Measurements from ENCODE around the gene CD2AP. TPM values are rescaled to one million over a fixed set of nuclear protein-coding genes. Genes with fewer than 3 reads are reported as not detected.

CD2AP gene
- total and polyA plus RNA-seq, 9 of the 15 experiments (the other 6 are each of a cell fraction or from before 2014, with no cell fraction given): 9.4 to 69.7 (median 38.7) TPM

DNA sequence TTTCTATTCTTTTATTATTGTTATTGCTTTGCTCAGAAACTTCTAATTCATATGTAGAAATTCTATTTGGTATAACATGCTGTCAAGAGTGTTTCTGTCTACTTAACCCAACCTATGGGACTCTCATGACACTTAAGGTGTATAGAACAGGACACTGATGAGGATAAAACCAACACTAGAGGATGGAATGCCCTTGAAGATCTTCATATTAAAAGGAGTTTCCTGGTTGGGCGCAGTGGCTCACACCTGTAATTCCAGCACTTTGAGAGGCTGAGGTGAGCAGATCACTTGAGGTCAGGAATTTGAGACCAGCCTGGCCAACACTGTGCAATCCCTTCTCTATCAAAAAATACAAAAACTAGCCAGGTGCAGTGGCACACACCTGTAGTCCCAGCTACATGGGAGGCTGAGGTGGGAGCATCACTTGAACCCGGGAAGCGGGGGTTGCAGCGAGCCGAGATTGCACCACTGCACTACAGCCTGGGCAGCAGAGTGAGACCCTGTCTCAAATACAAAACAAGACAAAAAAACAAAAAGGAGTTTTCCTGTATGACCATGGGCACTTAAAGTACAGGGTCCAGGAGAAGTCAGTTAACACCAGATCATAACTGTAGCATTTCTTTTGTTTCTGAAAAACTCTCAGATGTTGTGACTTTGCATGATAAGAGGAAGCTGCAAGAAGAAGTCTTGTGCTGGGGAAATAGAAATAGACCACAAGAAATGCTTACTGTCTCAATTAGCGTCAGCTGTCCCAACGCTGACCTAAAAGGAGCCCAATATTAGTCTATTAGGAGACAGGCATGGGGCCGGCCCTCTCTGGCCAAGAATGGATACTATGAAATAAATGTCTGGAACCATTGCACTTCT lies 38.9 kb upstream of the CD2AP start:
- no peaks in the 10 kb centered on the region for H3K9me1 ChIP-seq (ENCODE audit: control insufficient read depth, insufficient read depth, low read length)
- H3K9ac ChIP-seq (ENCODE audit: insufficient read depth in 1 of 2, low read depth in 2 of 2, low read length in 2 of 2): no peak overlapping the region
- no peak overlapping the region for H3K4me2 ChIP-seq (ENCODE audit: insufficient read depth, low read length)
- no peaks in the 10 kb centered on the region for H3K36me3 ChIP-seq (ENCODE audit: control insufficient read depth, insufficient read depth, low read length)
- peak; percentile 13 for ATAC-seq
- intact Hi-C loops (cut with micrococcal nuclease): no loop called here
- BruUV-seq (replicated peaks): no TSS peak
- H3K4me1 ChIP-seq (replicated peaks in 1 of 2; ENCODE audit: control insufficient read depth in 2 of 2, insufficient read depth in 2 of 2, low read length in 2 of 2): peaks cover 0 to 12% of the 10 kb centered on the region in 2 experiments; a peak in 4 of 5 replicates
- FAIRE-seq: no peak
- no peaks in the 10 kb centered on the region for H3K27me3 ChIP-seq (ENCODE audit: control insufficient read depth in 2 of 2, insufficient read depth in 2 of 2, low read length in 2 of 2)
- no peaks in the 10 kb centered on the region for H3K9me3 ChIP-seq (replicated peaks; ENCODE audit: control insufficient read depth, insufficient read depth, low read depth, low read length)
- no peaks in the 10 kb centered on the region for H4K20me1 ChIP-seq (replicated peaks; ENCODE audit: control insufficient read depth, insufficient read depth, low read length)
- DNase-seq (ENCODE audit: extremely low read depth in 1 of 4, low spot score in 3 of 4): no peak
- no peak overlapping the region for H2AFZ ChIP-seq (ENCODE audit: low read depth, low read length)
- ChIA-PET POLR2A (interaction anchor here (0.7 to 2.2 kb wide), 3 partner anchors 10 to 39 kb away, joined by 3 to 6 read pairs (median 3); partner anchors contain the start of gene CD2AP), CTCF (ENCODE audit: low intra/inter-chr PET ratio) (no interaction called here)
- WGBS (ENCODE audit: insufficient coverage, low coverage, missing lambda C conversion rate): 78% methylated on average over 8 of the region's 8 CpGs
- TF ChIP-seq ZNF699 (CRISPR knock-in tag; IDR thresholded peaks at IDR 0.05; ENCODE audit: insufficient replicate concordance): no peak
- TF ChIP-seq ZBTB8A (IDR thresholded peaks at IDR 0.05; ENCODE audit: partially characterized antibody): no peak
- 0 out of 2 replicates have a peak, but pooled peaks have one; percentile 15 for TF ChIP-seq ZNF121 (CRISPR knock-in tag; conservative IDR thresholded peaks at IDR 0.05)
- H3K27ac ChIP-seq (ENCODE audit: extremely low read depth, low read depth, low read length): no peak overlapping the region
- in situ Hi-C loops (cut with MboI): no loop called here
- H3K79me2 ChIP-seq (ENCODE audit: control insufficient read depth, insufficient read depth, low read length): no peaks in the 10 kb centered on the region
- no peak overlapping the region for H3K4me3 ChIP-seq

DNA sequence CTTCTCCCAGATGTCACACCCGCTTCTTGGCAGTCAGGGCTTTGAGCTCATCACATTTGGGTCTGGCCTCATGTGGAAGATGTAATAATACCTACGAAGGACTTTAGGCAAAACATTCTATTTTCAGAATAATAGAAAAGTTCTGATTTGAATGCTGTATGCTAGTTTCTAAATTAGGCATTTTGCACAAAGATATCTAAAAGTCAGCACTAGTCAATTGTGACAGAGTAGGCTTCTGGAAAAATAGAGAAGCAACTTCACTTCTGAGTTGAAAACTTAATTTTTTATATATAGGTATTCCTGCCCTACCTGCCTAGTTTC lies 38.3 kb upstream of the CD2AP start:
- Histone ChIP-seq H3K4me3 (no peak overlapping the region), H3K9me3 (replicated peaks; ENCODE audit: control insufficient read depth, insufficient read depth, low read depth, low read length) (no peaks in the 10 kb centered on the region), H3K4me1 (replicated peaks in 1 of 2; ENCODE audit: control insufficient read depth in 2 of 2, insufficient read depth in 2 of 2, low read length in 2 of 2) (peaks cover 0 to 12% of the 10 kb centered on the region in 2 experiments; a peak in 4 of 5 replicates), H3K79me2 (ENCODE audit: control insufficient read depth, insufficient read depth, low read length) (no peaks in the 10 kb centered on the region), H3K4me2 (ENCODE audit: insufficient read depth, low read length) (no peak overlapping the region), H3K27me3 (ENCODE audit: control insufficient read depth in 2 of 2, insufficient read depth in 2 of 2, low read length in 2 of 2) (no peaks in the 10 kb centered on the region), H3K36me3 (ENCODE audit: control insufficient read depth, insufficient read depth, low read length) (no peaks in the 10 kb centered on the region), H3K9ac (ENCODE audit: insufficient read depth in 1 of 2, low read depth in 2 of 2, low read length in 2 of 2) (no peak overlapping the region), H3K27ac (ENCODE audit: extremely low read depth, low read depth, low read length) (no peak overlapping the region), H2AFZ (ENCODE audit: low read depth, low read length) (no peak overlapping the region), H3K9me1 (ENCODE audit: control insufficient read depth, insufficient read depth, low read length) (no peaks in the 10 kb centered on the region), H4K20me1 (replicated peaks; ENCODE audit: control insufficient read depth, insufficient read depth, low read length) (no peaks in the 10 kb centered on the region)
- ATAC-seq (no peak), FAIRE-seq (no peak), DNase-seq (ENCODE audit: extremely low read depth in 1 of 4, low spot score in 3 of 4) (no peak)
- in situ Hi-C loops (cut with MboI) (no loop called here), intact Hi-C loops (cut with micrococcal nuclease) (no loop called here)
- BruUV-seq (replicated peaks): no TSS peak
- CTCF ChIA-PET (ENCODE audit: low intra/inter-chr PET ratio): no interaction called here
- POLR2A ChIA-PET: interaction anchor here (0.8 to 2.2 kb wide), 2 partner anchors 11 to 19 kb away, joined by 3 to 6 read pairs; no protein-coding TSS in a partner anchor
- 77% methylated on average over 2 of the region's 2 CpGs for WGBS (ENCODE audit: insufficient coverage, low coverage, missing lambda C conversion rate)
- TF ChIP-seq, protein P1, sequence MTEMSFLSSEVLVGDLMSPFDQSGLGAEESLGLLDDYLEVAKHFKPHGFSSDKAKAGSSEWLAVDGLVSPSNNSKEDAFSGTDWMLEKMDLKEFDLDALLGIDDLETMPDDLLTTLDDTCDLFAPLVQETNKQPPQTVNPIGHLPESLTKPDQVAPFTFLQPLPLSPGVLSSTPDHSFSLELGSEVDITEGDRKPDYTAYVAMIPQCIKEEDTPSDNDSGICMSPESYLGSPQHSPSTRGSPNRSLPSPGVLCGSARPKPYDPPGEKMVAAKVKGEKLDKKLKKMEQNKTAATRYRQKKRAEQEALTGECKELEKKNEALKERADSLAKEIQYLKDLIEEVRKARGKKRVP (CRISPR knock-in tag; IDR thresholded peaks at IDR 0.05): no peak
- TF ChIP-seq XRCC3 (IDR thresholded peaks at IDR 0.05): no peak
- TF ChIP-seq RAD21 (CRISPR knock-in tag; conservative IDR thresholded peaks at IDR 0.05 in 1 of 2, IDR thresholded peaks at IDR 0.05 in 1 of 2): no peak
- no peak for TF ChIP-seq ZSCAN29 (IDR thresholded peaks at IDR 0.05)
- no peak for TF ChIP-seq FIP1L1 (IDR thresholded peaks at IDR 0.05; ENCODE audit: low read depth, low read length, poor library complexity, severe bottlenecking)
- TF ChIP-seq ASH1L (IDR thresholded peaks at IDR 0.05; ENCODE audit: borderline replicate concordance, low read depth, partially characterized antibody): no peak
- no peak for TF ChIP-seq MTA2 (IDR thresholded peaks at IDR 0.05; ENCODE audit: low read depth)
- no peak for TF ChIP-seq USF1 (CRISPR knock-in tag; IDR thresholded peaks at IDR 0.05)
- no peak for TF ChIP-seq E2F3 (CRISPR knock-in tag; IDR thresholded peaks at IDR 0.05)
- no peak for TF ChIP-seq ZNF274 (IDR thresholded peaks at IDR 0.05; ENCODE audit: borderline replicate concordance, low read depth, low read length)
- TF ChIP-seq NFIC (IDR thresholded peaks at IDR 0.05): no peak
- no peak for TF ChIP-seq TCF7 (IDR thresholded peaks at IDR 0.05; ENCODE audit: borderline replicate concordance)
